IPS DF 6.9 (cell line): ENCODE data around the gene SPATA2.
"Not testable (repeated sequence)": the region's sequence is repeated elsewhere in the genome, so short reads cannot be mapped to it uniquely, and the experiment has no call there.

ENCODE experiments used
- DNase-seq: peaks from one replicate; pipeline ENCODE4 v3.0.0-alpha.2; 2013; ENCODE audit warnings: low read depth, low spot score
- H3K27ac ChIP-seq: one replicate; pipeline ENCODE4 v1.5.1; 2013; ENCODE audit warnings: low read length, control low read depth
- H3K27me3 ChIP-seq: 2 replicates; pipeline ENCODE4 v1.6.1; 2013; ENCODE audit warnings: mild to moderate bottlenecking, low read length; ENCODE audit not compliant: control insufficient read depth, insufficient read depth
- H3K36me3 ChIP-seq: 2 replicates; pipeline ENCODE4 v1.6.1; 2013; ENCODE audit warnings: low read length; ENCODE audit not compliant: control insufficient read depth, insufficient read depth
- H3K4me1 ChIP-seq: 2 replicates; pipeline ENCODE4 v1.6.1; 2013; ENCODE audit warnings: low read length; ENCODE audit not compliant: control insufficient read depth, insufficient read depth
- H3K4me3 ChIP-seq: 2 replicates; pipeline ENCODE4 v1.5.1; 2013; ENCODE audit warnings: mild to moderate bottlenecking, low read length
- H3K9me3 ChIP-seq: 2 replicates; pipeline ENCODE4 v1.6.1; 2013; ENCODE audit warnings: low read length, inconsistent platforms; ENCODE audit not compliant: control insufficient read depth, insufficient read depth
- WGBS: extraction: QIAGEN DNeasy Blood & Tissue Kit; methylation state at CpG from one replicate; pipeline ENCODE4 v1.1.7; 2013; ENCODE audit warnings: mixed read lengths, missing lambda C conversion rate; ENCODE audit not compliant: insufficient read length, insufficient coverage; 5-methylcytosine and 5-hydroxymethylcytosine counted together

The SPATA2 gene, protein sequence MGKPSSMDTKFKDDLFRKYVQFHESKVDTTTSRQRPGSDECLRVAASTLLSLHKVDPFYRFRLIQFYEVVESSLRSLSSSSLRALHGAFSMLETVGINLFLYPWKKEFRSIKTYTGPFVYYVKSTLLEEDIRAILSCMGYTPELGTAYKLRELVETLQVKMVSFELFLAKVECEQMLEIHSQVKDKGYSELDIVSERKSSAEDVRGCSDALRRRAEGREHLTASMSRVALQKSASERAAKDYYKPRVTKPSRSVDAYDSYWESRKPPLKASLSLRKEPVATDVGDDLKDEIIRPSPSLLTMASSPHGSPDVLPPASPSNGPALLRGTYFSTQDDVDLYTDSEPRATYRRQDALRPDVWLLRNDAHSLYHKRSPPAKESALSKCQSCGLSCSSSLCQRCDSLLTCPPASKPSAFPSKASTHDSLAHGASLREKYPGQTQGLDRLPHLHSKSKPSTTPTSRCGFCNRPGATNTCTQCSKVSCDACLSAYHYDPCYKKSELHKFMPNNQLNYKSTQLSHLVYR

DNA sequence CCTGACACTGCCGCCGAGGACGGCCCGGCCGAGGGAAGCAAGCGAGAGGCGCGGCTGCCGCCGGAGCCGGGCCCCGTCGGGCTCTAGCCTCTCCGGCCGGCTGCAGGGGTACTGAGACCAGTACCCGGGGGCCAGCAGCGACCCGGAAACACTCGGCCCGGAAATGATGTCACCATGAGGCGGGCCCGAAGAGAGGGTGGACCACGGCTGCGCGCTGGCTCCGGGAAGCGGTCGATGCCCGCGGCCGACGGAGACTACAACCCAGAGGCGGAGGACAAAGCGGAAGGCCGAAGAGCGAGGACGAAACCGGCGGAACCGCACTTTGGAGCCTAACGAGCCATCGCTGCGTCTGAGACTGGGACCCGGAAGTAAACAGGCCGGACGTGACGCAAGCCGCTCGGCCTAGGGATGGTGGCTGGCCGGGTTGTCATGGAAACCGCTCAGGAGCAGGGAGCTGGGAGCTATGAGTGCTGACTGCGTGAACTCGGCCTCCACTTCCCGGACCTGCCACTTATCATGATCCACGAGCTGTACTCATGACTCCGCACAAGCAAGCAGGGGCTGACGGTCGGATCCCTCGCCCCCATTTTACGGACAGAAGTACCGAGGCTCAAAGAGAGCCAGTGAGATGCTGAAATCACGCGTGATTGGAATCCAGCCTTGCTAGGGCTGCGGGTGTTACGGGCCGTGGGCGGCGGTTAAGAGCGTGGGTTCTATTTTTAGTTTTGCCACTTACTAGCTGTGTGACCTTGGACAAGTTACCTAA, at the start of gene SPATA2:
Gene SPATA2 (minus strand): TSS at position 150 of the 766 bp plus-strand sequence. CDS start 7,039 bp downstream, outside the sequence.
- no CpG with 5 or more reads among the region's 69 CpGs for WGBS
- H3K36me3 ChIP-seq = no peaks in the 10 kb centered on the region
- no peaks in the 10 kb centered on the region for H3K27me3 ChIP-seq
- H3K9me3 ChIP-seq = no peaks in the 10 kb centered on the region
- peak within 1 kb of the TSS; percentile 61 for H3K4me3 ChIP-seq
- H3K4me1 ChIP-seq = no peaks in the 10 kb centered on the region
- peak; percentile 84 for DNase-seq
- no peak within 1 kb of the TSS for H3K27ac ChIP-seq

DNA sequence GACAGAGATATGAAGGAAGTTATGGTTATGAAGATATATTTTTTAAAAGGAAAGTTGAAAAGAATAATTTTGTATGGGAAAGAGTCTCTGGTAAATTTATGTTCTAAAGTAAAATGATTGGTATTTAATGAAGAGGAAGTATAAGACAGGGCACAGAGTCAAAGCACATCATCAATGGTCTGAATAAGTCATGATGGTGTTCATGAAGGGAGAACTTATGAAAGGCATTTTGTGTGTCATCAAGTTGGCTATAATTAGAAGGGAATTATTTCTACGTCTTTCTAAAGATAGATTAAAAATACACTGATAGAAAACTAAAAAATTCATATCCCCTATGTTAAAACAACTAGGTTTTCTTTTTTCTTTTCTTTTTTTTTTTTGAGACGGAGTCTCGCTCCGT, 46.1 kb upstream of the SPATA2 start:
- Histone ChIP-seq H3K9me3 (no peaks in the 10 kb centered on the region), H3K4me1 (no peaks in the 10 kb centered on the region), H3K27me3 (no peaks in the 10 kb centered on the region), H3K36me3 (peaks cover 3% of the 10 kb centered on the region; the same call in 1 of the 2 replicates), H3K4me3 (no peak overlapping the region), H3K27ac (no peak overlapping the region)
- DNase-seq = no peak
- WGBS = no CpG with 5 or more reads among the region's 4 CpGs

DNA sequence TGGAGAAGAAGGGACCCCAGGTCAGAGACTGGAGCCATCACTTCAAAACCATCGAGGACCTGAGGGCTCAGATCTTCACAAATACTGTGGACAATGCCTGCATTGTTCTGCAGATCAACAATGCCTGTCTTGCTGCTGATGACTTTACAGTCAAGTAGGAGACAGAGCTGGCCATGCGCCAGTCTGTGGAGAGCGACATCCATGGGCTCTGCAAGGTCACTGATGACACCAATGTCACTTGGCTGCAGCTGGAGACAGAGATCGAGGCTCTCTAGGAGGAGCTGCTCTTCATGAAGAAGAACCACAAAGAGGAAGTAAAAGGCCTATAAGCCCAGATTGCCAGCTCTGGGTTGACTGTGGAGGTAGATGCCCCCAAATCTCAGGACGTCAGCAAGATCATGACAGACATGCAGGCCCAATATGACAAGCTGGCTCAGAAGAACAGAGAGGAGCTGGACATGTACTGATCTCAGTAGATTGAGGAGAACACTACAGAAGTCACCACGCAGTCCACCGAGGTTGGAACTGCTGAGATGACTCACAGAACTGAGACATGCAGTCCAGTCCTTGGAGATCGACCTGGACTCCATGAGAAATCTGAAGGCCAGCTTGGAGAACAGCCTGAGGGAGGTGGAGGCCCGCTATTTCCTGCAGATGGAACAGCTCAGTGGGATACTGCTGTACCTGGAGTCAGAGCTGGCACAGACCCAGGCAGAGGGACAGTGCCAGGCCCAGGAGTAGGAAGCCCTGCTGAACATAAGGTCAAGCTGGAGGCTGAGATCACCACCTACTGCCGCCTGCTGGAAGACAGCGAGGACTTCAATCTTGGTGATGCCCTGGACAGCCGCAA, 42.0 kb upstream of the SPATA2 start:
- no CpG with 5 or more reads among the region's 12 CpGs for WGBS

DNA sequence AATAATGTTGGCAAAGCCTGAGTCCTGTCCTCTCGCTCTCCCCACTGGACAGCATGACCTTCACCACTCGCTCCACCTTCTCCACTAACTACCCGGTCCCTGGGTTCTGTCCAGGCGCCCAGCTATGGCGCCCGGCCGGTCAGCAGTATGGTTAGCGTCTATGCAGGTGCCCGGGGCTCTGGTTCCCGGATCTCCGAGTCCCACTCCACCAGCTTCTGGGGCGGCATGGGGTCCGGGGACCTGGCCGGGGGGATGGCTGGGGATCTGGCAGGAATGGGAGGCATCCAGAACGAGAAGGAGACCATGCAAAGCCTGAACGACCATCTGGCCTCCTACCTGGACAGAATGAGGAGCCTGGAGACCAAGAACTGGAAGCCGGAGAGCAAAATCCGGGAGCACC, 41.4 kb upstream of the SPATA2 start:
- Histone ChIP-seq H3K9me3 (no peaks in the 10 kb centered on the region), H3K4me3 (no peak overlapping the region), H3K27ac (no peak overlapping the region), H3K4me1 (no peaks in the 10 kb centered on the region), H3K36me3 (peaks cover 23% of the 10 kb centered on the region), H3K27me3 (no peaks in the 10 kb centered on the region)
- no peak for DNase-seq
- no CpG with 5 or more reads among the region's 18 CpGs for WGBS

More for the DNA sequence above, 42.0 kb upstream of the SPATA2 start:
- H3K9me3 ChIP-seq, H3K27me3 ChIP-seq, H3K4me3 ChIP-seq, H3K4me1 ChIP-seq, DNase-seq, H3K27ac ChIP-seq: not testable (repeated sequence)
- peaks cover 19% of the 10 kb centered on the region for H3K36me3 ChIP-seq

DNA sequence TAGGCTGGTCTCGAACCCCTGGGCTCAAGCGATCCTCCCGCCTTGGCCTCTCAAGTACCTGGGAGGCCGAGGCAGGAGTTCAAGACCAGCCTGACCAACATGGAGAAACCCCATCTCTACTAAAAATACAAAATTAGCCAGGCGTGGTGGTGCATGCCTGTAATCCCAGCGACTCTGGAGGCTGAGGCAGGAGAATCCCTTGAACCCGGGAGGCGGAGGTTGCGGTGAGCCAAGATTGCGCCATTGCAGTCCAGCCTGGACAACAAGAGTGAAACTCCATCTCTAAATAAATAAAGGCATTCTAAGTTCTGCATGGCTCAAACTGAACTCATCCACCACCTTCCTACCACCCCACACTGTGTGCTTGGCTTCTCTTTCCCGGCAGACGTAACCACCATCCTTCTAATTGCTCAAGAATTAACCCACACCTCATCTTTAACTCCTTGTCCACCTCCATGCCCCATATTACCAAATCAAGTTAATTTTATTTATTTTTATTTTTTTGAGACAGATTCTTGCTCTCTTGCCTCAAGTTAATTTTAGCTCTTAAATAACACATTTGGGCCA, 40.6 kb upstream of the SPATA2 start:
- H3K36me3 ChIP-seq = peaks cover 26% of the 10 kb centered on the region
- no CpG with 5 or more reads among the region's 12 CpGs for WGBS
- not testable (repeated sequence) for H3K4me1 ChIP-seq, H3K4me3 ChIP-seq, H3K27ac ChIP-seq, DNase-seq, H3K9me3 ChIP-seq, H3K27me3 ChIP-seq

DNA sequence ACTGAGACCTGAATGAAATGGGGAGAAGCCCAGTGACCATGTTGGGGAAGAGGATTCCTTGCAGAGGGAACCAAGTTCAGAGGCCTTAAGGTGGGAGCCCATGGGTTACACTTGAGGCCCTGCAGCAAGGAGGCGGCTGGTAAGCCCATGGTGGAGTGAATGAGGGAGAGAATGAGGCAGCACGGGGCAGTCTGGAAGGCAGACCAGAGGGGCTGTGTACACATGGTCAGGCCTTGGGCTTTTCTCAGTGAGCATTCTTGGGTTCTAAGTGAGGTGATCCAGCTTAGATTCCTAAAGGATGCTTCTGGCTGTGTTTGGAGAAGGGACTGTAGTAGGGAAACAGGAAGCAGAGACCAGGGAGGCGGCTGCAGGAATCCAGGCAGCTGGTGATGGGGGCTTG, 39.8 kb upstream of the SPATA2 start:
- Histone ChIP-seq H3K27me3 (no peaks in the 10 kb centered on the region), H3K27ac (no peak overlapping the region), H3K4me3 (no peak overlapping the region), H3K4me1 (no peaks in the 10 kb centered on the region), H3K9me3 (no peaks in the 10 kb centered on the region), H3K36me3 (peaks cover 31% of the 10 kb centered on the region)
- no peak for DNase-seq
- WGBS = no CpG with 5 or more reads among the region's 3 CpGs

DNA sequence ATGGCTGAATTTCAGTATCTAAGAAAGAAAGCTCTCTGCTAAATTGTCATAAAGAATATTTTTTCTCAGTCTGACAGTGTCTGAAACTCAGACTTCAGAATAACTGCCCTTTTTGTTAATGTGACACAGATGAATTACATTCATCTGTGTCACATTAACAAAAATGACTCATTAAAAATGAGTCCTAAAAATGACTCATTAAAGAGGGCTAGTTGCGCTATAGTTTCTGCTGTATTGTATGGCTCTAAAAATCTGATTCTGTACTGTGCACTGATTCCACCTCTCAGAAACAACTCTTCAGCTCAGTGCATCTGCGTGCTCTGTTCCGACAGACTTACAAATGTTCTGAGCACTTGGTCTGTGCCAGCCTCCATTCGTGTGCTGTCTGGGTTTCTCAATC, 35.8 kb upstream of the SPATA2 start:
- Histone ChIP-seq H3K27ac (no peak overlapping the region), H3K27me3 (no peaks in the 10 kb centered on the region), H3K36me3 (peaks cover 33% of the 10 kb centered on the region), H3K4me1 (no peaks in the 10 kb centered on the region), H3K9me3 (no peaks in the 10 kb centered on the region), H3K4me3 (no peak overlapping the region)
- WGBS = no CpG with 5 or more reads among the region's 4 CpGs
- DNase-seq = no peak

DNA sequence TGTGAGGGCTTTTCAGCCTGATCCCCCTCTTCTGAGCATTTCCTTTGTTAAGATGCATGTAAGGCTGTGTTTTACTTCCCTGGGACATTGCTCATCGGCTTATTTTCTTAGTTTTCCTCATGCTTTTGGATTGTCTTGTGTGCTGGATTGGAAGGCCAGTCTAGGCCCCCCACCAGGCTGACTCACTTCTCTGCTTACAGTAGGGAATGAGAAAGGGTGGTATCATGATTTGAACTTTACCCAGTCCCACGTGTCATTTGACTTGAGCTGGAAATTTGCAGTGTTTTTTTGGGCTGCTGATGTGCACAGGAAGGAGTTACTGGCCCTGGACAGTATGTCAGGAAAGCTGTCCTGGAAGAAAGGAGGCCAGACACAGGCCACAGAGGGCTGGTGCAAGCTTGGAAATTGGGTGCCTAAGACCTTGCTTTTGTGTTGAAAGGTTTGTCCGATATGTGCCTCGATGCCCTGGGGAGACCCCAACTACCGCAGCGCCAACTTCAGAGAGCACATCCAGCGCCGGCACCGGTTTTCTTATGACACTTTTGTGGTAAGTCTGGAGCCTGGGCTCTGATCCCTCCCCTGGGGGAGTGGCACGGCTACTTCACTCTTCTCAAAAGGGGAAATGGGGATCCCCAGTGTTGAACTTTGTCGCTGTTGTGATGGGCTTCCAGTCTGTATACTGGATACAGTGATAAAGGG, 33.6 kb upstream of the SPATA2 start:
- Histone ChIP-seq H3K27me3 (no peaks in the 10 kb centered on the region), H3K4me1 (no peaks in the 10 kb centered on the region), H3K36me3 (peaks cover 29% of the 10 kb centered on the region), H3K27ac (no peak overlapping the region), H3K4me3 (no peak overlapping the region), H3K9me3 (no peaks in the 10 kb centered on the region)
- DNase-seq = no peak
- no CpG with 5 or more reads among the region's 11 CpGs for WGBS

DNA sequence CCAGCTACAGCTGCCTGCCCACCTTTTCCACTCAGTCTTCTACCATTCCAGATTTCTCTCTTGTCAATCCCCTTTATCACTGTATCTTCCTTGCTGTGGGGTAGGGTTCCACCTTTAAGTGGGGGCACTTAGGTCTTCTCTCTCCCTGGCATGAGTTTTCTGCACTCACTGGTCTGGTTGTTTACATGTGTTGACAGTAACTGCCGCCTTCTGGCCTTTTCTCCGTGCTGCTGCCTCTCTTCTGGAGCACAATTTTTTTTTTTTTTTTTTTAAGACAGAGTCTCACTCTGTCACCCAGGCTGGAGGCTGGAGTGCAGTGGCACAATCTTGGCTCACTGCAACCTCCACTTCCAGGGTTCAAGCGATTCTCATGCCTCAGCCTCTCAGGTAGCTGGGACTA, 32.8 kb upstream of the SPATA2 start:
- no CpG with 5 or more reads among the region's 3 CpGs for WGBS
- no peaks in the 10 kb centered on the region for H3K27me3 ChIP-seq
- no peaks in the 10 kb centered on the region for H3K9me3 ChIP-seq
- H3K36me3 ChIP-seq = peaks cover 23% of the 10 kb centered on the region
- no peak for DNase-seq
- no peak overlapping the region for H3K27ac ChIP-seq
- no peak overlapping the region for H3K4me3 ChIP-seq
- no peaks in the 10 kb centered on the region for H3K4me1 ChIP-seq
